MM.1S (cell line): Measurements from ENCODE around the gene HSD17B11.

Source experiments
- CTCF ChIP-seq: fragments of 300-600 bp; sonication (generic); IDR thresholded peaks from 2 replicates; pipeline ENCODE4 v1.5.1; 2016; ENCODE audit warnings: antibody characterized with exemption, low read length, mixed read lengths
- EZH2phosphoT487 ChIP-seq: fragments of 300-600 bp; sonication (generic); IDR thresholded peaks from 2 replicates; pipeline ENCODE4 v1.6.1; 2018; ENCODE audit warnings: antibody characterized with exemption, low read length

GRCh38 chr4:87342872-87343271 lies 48.1 kb downstream of the HSD17B11 start:
- TF ChIP-seq CTCF (no peak), EZH2phosphoT487 (no peak)
